WERI-Rb-1 (cell line): ENCODE measurements around the gene GJB5.

Experiments used
- DNase-seq: peaks from one replicate; pipeline ENCODE4 v3.0.0-alpha.2; 2020
- H3K27ac ChIP-seq: fragments of 250-450 bp; sonication (Bioruptor Pico); 2 replicates; pipeline ENCODE4 v1.5.1; 2020; ENCODE audit warnings: mild to moderate bottlenecking, moderate library complexity
- H3K27me3 ChIP-seq: fragments of 250-450 bp; sonication (Bioruptor Pico); 2 replicates; pipeline ENCODE4 v1.5.1; 2021; ENCODE audit warnings: mild to moderate bottlenecking, low read depth, moderate library complexity; ENCODE audit not compliant: insufficient read depth, severe bottlenecking
- H3K36me3 ChIP-seq: fragments of 250-450 bp; sonication (Bioruptor Pico); 2 replicates; pipeline ENCODE4 v1.5.1; 2020; ENCODE audit warnings: mild to moderate bottlenecking, moderate library complexity
- H3K4me3 ChIP-seq: 2 replicates; pipeline ENCODE4 v1.5.1; 2011; ENCODE audit warnings: low read depth, mild to moderate bottlenecking, control low read depth, low read length
- H3K9me3 ChIP-seq: fragments of 250-450 bp; sonication (Bioruptor Pico); 2 replicates; pipeline ENCODE4 v1.5.1; 2021; ENCODE audit warnings: mild to moderate bottlenecking, moderate library complexity; ENCODE audit not compliant: severe bottlenecking
- TF ChIP-seq, protein P1 (sequence below): IDR thresholded peaks from 2 replicates; pipeline ENCODE4 v1.5.1; 2011; ENCODE audit warnings: low read depth, mild to moderate bottlenecking, control low read depth, inconsistent platforms, low read length

The GJB5 gene

DNA sequence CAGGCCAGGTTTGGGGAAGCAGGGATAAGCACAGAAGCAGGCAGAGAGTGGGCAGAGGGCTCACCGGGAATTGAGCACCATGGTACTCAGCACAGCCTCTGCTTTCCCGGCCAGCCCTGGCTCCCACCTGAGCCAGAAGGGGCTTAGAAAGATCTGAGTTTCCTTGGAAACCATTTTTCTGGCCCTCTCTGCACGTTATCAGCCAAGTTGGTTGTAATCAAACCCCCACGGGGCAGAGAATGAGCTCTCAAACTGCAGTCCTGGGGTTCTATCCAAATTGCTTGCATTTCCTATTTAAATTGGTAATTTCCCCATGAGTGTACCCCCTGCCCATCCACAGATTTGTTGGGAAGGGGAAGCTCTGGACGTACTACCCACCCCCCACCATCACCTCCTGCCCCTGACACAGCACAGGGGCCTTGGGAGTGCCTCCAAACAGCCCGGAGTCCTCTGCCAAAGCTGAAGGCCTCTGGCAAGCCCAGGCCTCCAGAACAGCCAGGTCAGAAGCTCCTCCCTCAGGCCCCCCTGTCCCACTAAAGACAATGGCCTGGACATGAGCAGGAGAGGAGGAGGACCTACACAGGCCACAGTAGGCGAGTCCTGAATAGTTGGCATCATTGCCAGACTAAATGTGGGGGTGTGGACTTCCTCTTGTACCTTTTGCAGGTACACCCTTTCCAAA, 42.7 kb upstream of the GJB5 start:
- H3K9me3 ChIP-seq, result no peaks in the 10 kb centered on the region
- TF ChIP-seq, protein P1, sequence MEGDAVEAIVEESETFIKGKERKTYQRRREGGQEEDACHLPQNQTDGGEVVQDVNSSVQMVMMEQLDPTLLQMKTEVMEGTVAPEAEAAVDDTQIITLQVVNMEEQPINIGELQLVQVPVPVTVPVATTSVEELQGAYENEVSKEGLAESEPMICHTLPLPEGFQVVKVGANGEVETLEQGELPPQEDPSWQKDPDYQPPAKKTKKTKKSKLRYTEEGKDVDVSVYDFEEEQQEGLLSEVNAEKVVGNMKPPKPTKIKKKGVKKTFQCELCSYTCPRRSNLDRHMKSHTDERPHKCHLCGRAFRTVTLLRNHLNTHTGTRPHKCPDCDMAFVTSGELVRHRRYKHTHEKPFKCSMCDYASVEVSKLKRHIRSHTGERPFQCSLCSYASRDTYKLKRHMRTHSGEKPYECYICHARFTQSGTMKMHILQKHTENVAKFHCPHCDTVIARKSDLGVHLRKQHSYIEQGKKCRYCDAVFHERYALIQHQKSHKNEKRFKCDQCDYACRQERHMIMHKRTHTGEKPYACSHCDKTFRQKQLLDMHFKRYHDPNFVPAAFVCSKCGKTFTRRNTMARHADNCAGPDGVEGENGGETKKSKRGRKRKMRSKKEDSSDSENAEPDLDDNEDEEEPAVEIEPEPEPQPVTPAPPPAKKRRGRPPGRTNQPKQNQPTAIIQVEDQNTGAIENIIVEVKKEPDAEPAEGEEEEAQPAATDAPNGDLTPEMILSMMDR, result no peak
- H3K4me3 ChIP-seq, result no peak overlapping the region
- H3K36me3 ChIP-seq, result no peaks in the 10 kb centered on the region
- DNase-seq, result no peak
- H3K27ac ChIP-seq, result no peak overlapping the region
- H3K27me3 ChIP-seq, result peaks cover 71% of the 10 kb centered on the region

DNA sequence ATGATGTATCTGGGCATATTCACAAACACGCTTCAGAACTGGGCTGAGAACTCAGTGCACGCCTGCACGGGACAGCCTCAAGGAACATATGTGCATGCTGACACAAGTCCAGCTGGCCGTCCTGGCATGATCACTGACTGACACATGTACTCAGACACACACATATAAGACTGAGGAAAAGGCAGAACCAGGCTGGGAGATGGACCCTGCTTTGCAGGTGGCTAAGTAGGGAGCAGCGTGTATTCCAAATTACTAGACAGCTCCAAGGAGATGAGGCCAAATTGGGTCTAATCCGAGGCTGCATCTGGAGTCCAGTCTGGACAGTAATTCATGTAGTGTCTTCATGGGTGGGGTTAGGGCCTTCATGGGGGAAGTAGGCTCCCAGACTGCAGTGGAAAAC, 41.4 kb upstream of the GJB5 start:
- no peak for DNase-seq
- H3K27ac ChIP-seq, result no peak overlapping the region
- no peaks in the 10 kb centered on the region for H3K9me3 ChIP-seq
- H3K4me3 ChIP-seq, result no peak overlapping the region
- TF ChIP-seq, protein P1, result no peak
- peaks cover 80% of the 10 kb centered on the region for H3K27me3 ChIP-seq
- H3K36me3 ChIP-seq, result no peaks in the 10 kb centered on the region

DNA sequence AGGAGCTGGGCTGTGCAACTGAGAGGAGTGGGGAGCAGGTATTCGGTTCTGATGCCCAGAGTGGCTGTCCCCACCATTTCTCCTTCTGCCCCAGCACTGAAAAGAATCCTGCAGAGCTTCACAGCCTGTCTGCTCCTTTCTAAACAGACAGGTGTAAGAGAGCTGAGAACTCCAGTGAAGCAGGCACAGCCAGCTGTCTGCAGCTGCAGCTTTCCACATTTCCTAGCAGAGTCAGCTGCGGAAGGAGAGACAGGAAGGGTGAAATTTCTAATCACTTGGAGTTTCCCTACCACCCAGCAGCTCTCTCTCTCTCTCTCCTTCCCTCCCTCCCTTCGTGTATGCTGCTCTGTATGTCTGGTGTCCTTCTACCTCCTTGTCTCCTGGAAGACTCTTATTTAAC, 40.5 kb upstream of the GJB5 start:
- TF ChIP-seq, protein P1, result no peak
- Histone ChIP-seq H3K27me3 (peaks cover 80% of the 10 kb centered on the region), H3K36me3 (no peaks in the 10 kb centered on the region), H3K4me3 (no peak overlapping the region), H3K9me3 (no peaks in the 10 kb centered on the region), H3K27ac (no peak overlapping the region)
- DNase-seq, result no peak

DNA sequence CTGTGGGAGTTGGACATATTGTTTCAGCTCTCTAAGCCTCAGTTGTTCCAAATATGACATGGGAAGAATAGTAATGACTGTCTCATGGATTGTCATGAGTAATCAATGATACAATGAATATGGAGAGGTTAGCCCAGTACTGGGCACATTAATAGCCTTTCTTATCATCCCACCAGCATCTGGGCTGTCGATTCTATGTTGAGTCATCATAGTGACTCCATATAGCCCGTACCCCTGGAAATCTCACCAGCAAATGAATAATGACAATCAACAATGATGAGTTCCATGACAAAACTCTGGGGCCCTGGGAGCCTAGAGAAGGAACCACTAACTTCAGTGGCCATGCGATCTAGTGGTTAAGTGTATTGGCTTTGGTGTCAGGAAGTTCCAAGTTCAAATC, 39.7 kb upstream of the GJB5 start:
- TF ChIP-seq, protein P1, result no peak
- Histone ChIP-seq H3K9me3 (no peaks in the 10 kb centered on the region), H3K4me3 (no peak overlapping the region), H3K36me3 (no peaks in the 10 kb centered on the region), H3K27me3 (peaks cover 79% of the 10 kb centered on the region), H3K27ac (no peak overlapping the region)
- DNase-seq, result no peak

DNA sequence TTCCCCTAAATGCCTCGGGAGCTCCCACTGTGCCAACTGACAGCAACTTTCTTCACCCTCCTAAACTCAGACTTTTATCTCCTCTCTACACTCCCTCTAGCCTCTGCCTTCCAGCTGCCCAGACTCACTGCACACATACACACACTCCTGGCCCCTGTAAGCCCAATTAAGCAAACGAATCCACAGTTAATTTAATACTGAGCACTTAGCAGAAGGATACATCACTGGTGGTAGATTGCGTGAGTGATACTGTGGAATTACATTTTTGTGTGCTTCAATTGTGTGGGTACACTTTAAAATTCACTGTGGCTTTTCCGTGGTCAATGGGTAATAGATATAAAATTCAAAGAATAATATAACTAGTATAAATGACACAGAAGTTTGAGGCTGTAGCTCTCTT, 33.6 kb upstream of the GJB5 start:
- TF ChIP-seq, protein P1, result no peak
- H3K27me3 ChIP-seq, result peaks cover 83% of the 10 kb centered on the region
- no peaks in the 10 kb centered on the region for H3K36me3 ChIP-seq
- H3K9me3 ChIP-seq, result no peaks in the 10 kb centered on the region
- DNase-seq, result no peak
- no peak overlapping the region for H3K4me3 ChIP-seq
- no peak overlapping the region for H3K27ac ChIP-seq

DNA sequence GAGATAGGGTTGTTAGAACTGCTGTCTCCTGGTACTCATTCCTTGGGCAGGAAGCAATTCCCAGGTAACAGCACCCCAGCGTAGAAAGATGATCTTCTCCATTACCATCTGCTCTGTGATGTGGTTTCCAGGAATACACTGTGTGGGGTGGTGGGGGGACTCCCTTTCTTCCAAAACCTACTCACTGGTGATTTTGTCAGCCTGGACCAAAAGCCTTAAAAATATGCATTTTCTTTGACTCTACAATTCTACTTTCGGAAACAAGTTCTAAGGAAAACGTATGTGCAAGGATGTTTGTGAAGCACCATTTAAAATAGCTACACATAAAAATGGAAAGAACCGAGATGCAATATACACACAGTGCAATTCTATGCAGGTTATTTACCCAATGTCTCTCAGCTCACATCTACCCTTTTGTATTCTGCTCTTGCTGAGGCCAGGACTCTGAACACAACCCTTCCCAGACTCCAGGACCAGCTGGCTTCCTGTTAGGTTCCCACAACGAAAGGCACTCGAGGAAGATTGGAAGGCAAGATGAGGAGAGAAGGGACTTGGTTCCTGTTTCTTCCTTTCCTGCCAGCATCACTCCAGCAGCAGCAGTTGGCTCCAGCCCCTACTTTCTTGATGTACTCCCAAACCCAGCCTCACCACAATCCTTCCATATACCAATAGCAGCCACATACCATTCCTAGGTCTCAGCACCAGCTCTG, 33.0 kb upstream of the GJB5 start:
- Histone ChIP-seq H3K36me3 (no peaks in the 10 kb centered on the region), H3K27me3 (peaks cover 86% of the 10 kb centered on the region), H3K27ac (no peak overlapping the region), H3K9me3 (no peaks in the 10 kb centered on the region), H3K4me3 (no peak overlapping the region)
- TF ChIP-seq, protein P1, result no peak
- DNase-seq, result no peak
